A549 (cell line): Measurements from ENCODE around the gene CORO2B. TPM values are rescaled to one million over a fixed set of nuclear protein-coding genes. Genes with fewer than 3 reads are reported as not detected.

Experiments
- ATAC-seq, 2 experiments: fragments of 200-7000 bp in 1 of 2; fragments of >200 bp in 1 of 2; cut with Nextera tagmentation in 1 of 2; cut with Tn5 transposase in 1 of 2; 3 replicates each; pipeline versions ENCODE4 v1.8.0 to v1.9.1; 2018 to 2020; ENCODE audit warnings: mild to moderate bottlenecking in 1 of 2, moderate library complexity in 1 of 2
- CTCF ChIA-PET: fragments of 300-600 bp; sonication (Branson Sonifier 250); formaldehyde crosslinking; extraction: SDS; loops from one replicate; lab custom pipeline; 2021; ENCODE audit warnings: antibody characterized with exemption, inconsistent platforms; lab: Yijun Ruan, JAX
- POLR2A ChIA-PET: fragments of 350-600 bp; formaldehyde crosslinking; extraction: SDS; loops from one replicate; lab custom pipeline; 2021; ENCODE audit warnings: antibody characterized with exemption, inconsistent platforms; lab: Yijun Ruan, JAX
- DNase-seq, 2 experiments: peaks; one replicate each; pipeline versions ENCODE4 v3.0.0 to v3.0.0-alpha.2; 2011 to 2016; ENCODE audit warnings: low read depth in 1 of 2, low spot score in 1 of 2
- FAIRE-seq: peaks from 2 replicates; lab custom pipeline; 2011; peaks lifted over from hg19 to GRCh38; lab: Jason Lieb, UNC
- H3K27ac ChIP-seq, 2 experiments: fragments of >200 bp; sonication (Bioruptor Twin); formaldehyde crosslinking; 3 replicates each; pipeline ENCODE4 v1.5.1; 2016 to 2017
- H3K4me1 ChIP-seq: fragments of >200 bp; sonication (Bioruptor Twin); formaldehyde crosslinking; 3 replicates; pipeline ENCODE4 v1.6.1; 2016
- H3K4me2 ChIP-seq: fragments of >200 bp; sonication (Bioruptor Twin); formaldehyde crosslinking; 3 replicates; pipeline ENCODE4 v1.6.1; 2016
- H3K4me3 ChIP-seq: fragments of >200 bp; sonication (Bioruptor Twin); formaldehyde crosslinking; 3 replicates; pipeline ENCODE4 v1.5.1; 2016
- H3K9me3 ChIP-seq: fragments of >200 bp; sonication (Bioruptor Twin); formaldehyde crosslinking; 3 replicates; pipeline ENCODE4 v1.6.1; 2016
- ATOH8 ChIP-seq: fragments of 250-450 bp; sonication (Bioruptor Pico); IDR thresholded peaks from 2 replicates; pipeline ENCODE4 v1.5.0; 2020; ENCODE audit warnings: low read depth, mild to moderate bottlenecking, moderate library complexity
- BHLHE40 ChIP-seq: IDR thresholded peaks from 2 replicates; pipeline ENCODE4 v1.6.1; 2012; ENCODE audit warnings: low read depth, low read length, inconsistent platforms
- CBX2 ChIP-seq: fragments of 200-600 bp; sonication (generic); IDR thresholded peaks from 2 replicates; pipeline ENCODE4 v1.6.1; 2016; ENCODE audit warnings: low read depth, mild to moderate bottlenecking, borderline replicate concordance
- CEBPB ChIP-seq, 2 experiments: fragments of >200 bp in 1 of 2; sonication (Bioruptor Twin) in 1 of 2; formaldehyde crosslinking in 1 of 2; IDR thresholded peaks; 2 replicates each; pipeline ENCODE4 v1.6.1; 2012 to 2016
- CHD2 ChIP-seq: fragments of 150-350 bp; IDR thresholded peaks from 2 replicates; pipeline ENCODE4 v1.6.1; 2014; ENCODE audit warnings: low read length; ENCODE audit not compliant: partially characterized antibody
- CTCF ChIP-seq: fragments of >200 bp; sonication (Bioruptor Twin); formaldehyde crosslinking; IDR thresholded peaks from 3 replicates; pipeline ENCODE4 v1.5.1; 2016
- EHF ChIP-seq: fragments of 250-450 bp; sonication (Bioruptor Pico); IDR thresholded peaks from 2 replicates; pipeline ENCODE4 v1.5.0; 2020; ENCODE audit warnings: mild to moderate bottlenecking
- EP300 ChIP-seq, 2 experiments: fragments of >200 bp; sonication (Bioruptor Twin); formaldehyde crosslinking; IDR thresholded peaks; 2 replicates in 1 of 2; 3 replicates in 1 of 2; pipeline ENCODE4 v1.6.1; 2016 to 2017
- ESRRA ChIP-seq: fragments of 150-350 bp; IDR thresholded peaks from 2 replicates; pipeline ENCODE4 v1.6.1; 2014; ENCODE audit warnings: mild to moderate bottlenecking, low read length, borderline replicate concordance
- FOSB ChIP-seq: fragments of 250-450 bp; sonication (Bioruptor Pico); IDR thresholded peaks from 2 replicates; pipeline ENCODE4 v1.5.0; 2020; ENCODE audit warnings: mild to moderate bottlenecking, moderate library complexity
- HOXB13 ChIP-seq: fragments of 250-450 bp; sonication (Bioruptor Pico); IDR thresholded peaks from 2 replicates; pipeline ENCODE4 v1.5.0; 2020; ENCODE audit warnings: low read depth, mild to moderate bottlenecking, moderate library complexity
- HOXB5 ChIP-seq: fragments of 250-450 bp; sonication (Bioruptor Pico); IDR thresholded peaks from 2 replicates; pipeline ENCODE4 v1.5.0; 2020; ENCODE audit warnings: mild to moderate bottlenecking, moderate library complexity
- JUN ChIP-seq, 2 experiments: fragments of >200 bp; sonication (Bioruptor Twin); formaldehyde crosslinking; IDR thresholded peaks; 2 replicates in 1 of 2; 3 replicates in 1 of 2; pipeline ENCODE4 v1.6.1; 2016 to 2017
- KDM1A ChIP-seq: fragments of 200-600 bp; sonication (generic); IDR thresholded peaks from 2 replicates; pipeline ENCODE4 v1.6.1; 2016; ENCODE audit warnings: low read depth, mild to moderate bottlenecking
- KDM5A ChIP-seq: fragments of 200-600 bp; sonication (generic); IDR thresholded peaks from 2 replicates; pipeline ENCODE4 v1.6.1; 2016; ENCODE audit warnings: antibody characterized with exemption, mild to moderate bottlenecking
- MAFK ChIP-seq: fragments of 450-650 bp; IDR thresholded peaks from 2 replicates; pipeline ENCODE4 v1.6.1; 2014; ENCODE audit not compliant: partially characterized antibody
- POLR2A ChIP-seq: IDR thresholded peaks from 2 replicates; pipeline ENCODE4 v1.6.1; 2012; ENCODE audit warnings: mild to moderate bottlenecking, low read length
- POLR2AphosphoS2 ChIP-seq: conservative IDR thresholded peaks from 2 replicates; pipeline ENCODE4 v1.6.1; 2012; ENCODE audit warnings: low read length, improper control_type of control experiment, inconsistent platforms
- RAD21 ChIP-seq, 2 experiments: fragments of >200 bp in 1 of 2; sonication (Bioruptor Twin) in 1 of 2; formaldehyde crosslinking in 1 of 2; IDR thresholded peaks in 1 of 2; conservative IDR thresholded peaks in 1 of 2; 2 replicates in 1 of 2; 3 replicates in 1 of 2; pipeline ENCODE4 v1.6.1; 2012 to 2018; ENCODE audit warnings: inconsistent platforms in 1 of 2
- RARB ChIP-seq: fragments of 250-450 bp; sonication (Bioruptor Pico); IDR thresholded peaks from 2 replicates; pipeline ENCODE4 v1.8.0; 2021; ENCODE audit warnings: mild to moderate bottlenecking, moderate library complexity
- REST ChIP-seq: fragments of 200-600 bp; sonication (generic); IDR thresholded peaks from 2 replicates; pipeline ENCODE4 v1.6.1; 2016; ENCODE audit warnings: antibody characterized with exemption, mild to moderate bottlenecking, moderate library complexity
- RNF2 ChIP-seq: fragments of 200-600 bp; sonication (generic); IDR thresholded peaks from 2 replicates; pipeline ENCODE4 v1.6.1; 2016; ENCODE audit warnings: low read depth, mild to moderate bottlenecking, antibody characterized with exemption, moderate library complexity, borderline replicate concordance
- SMC3 ChIP-seq: fragments of >200 bp; sonication (Bioruptor Twin); formaldehyde crosslinking; IDR thresholded peaks from 3 replicates; pipeline ENCODE4 v1.6.1; 2018; ENCODE audit warnings: inconsistent platforms
- SREBF2 ChIP-seq: fragments of 450-650 bp; IDR thresholded peaks from 2 replicates; pipeline ENCODE4 v1.6.1; 2014; ENCODE audit warnings: mild to moderate bottlenecking, moderate library complexity
- USF2 ChIP-seq: fragments of 450-650 bp; IDR thresholded peaks from 2 replicates; pipeline ENCODE4 v1.6.1; 2014; ENCODE audit warnings: antibody characterized with exemption
- ZC3H11A ChIP-seq: fragments of 450-650 bp; IDR thresholded peaks from 2 replicates; pipeline ENCODE4 v1.6.1; 2014; ENCODE audit warnings: antibody characterized with exemption, mild to moderate bottlenecking
- ZFP36 ChIP-seq: fragments of 450-650 bp; IDR thresholded peaks from 2 replicates; pipeline ENCODE4 v1.6.1; 2014; ENCODE audit warnings: borderline replicate concordance; ENCODE audit not compliant: partially characterized antibody
- ZSCAN20 ChIP-seq: fragments of 250-450 bp; sonication (Bioruptor Pico); IDR thresholded peaks from 2 replicates; pipeline ENCODE4 v1.8.0; 2022; ENCODE audit warnings: mild to moderate bottlenecking, moderate library complexity
- WGBS: methylation state at CpG from one replicate; pipeline ENCODE4 v1.1.6; 2017; ENCODE audit errors: missing lambda C conversion rate; 5-methylcytosine and 5-hydroxymethylcytosine counted together
- polyA plus RNA-seq, 4 experiments: library from polyadenylated mRNA; depleted of rRNA in 3 of 4; stranded (reverse); fragments of >200 nt; fragmentation: RNase III in 1 of 4; extraction: RNeasy Plus Mini Kit Qiagen cat#74134 plus additional on column Dnase treatment in 1 of 4; gene quantifications; 2 replicates in 3 of 4; 3 replicates in 1 of 4; pipeline ENCODE4 v1.2.3, GENCODE V29; 2011 to 2017

CORO2B gene
- polyA plus RNA-seq, 2 of the 4 experiments (the other 2 are of a cell fraction): 2.0 to 2.3 TPM

- ATAC-seq: no peak
- H3K4me2 ChIP-seq: no peak overlapping the region
- WGBS: 0% methylated on average over 1 of the region's 1 CpG
- CTCF ChIA-PET: interaction anchor here (1.1 to 1.4 kb wide), 2 partner anchors 9 to 12 kb away, joined by 3 to 4 read pairs; no protein-coding TSS in a partner anchor
- no peak for TF ChIP-seq CBX2
- no peak for TF ChIP-seq POLR2AphosphoS2
- TF ChIP-seq ATOH8 (CRISPR knock-in tag): no peak
- no peak for TF ChIP-seq CEBPB (IDR thresholded peaks at IDR 0.05)
- TF ChIP-seq ESRRA: no peak
- no peak for TF ChIP-seq BHLHE40
- no peak for TF ChIP-seq POLR2A
- TF ChIP-seq RAD21 (conservative IDR thresholded peaks at IDR 0.05 in 1 of 2, IDR thresholded peaks at IDR 0.05 in 1 of 2): no peak
- no peak for TF ChIP-seq MAFK
- no peak for TF ChIP-seq ZC3H11A
- no peak for TF ChIP-seq KDM5A
- no peak for TF ChIP-seq HOXB5 (CRISPR knock-in tag)
- TF ChIP-seq HOXB13: no peak
- TF ChIP-seq SREBF2: no peak
- no peak for TF ChIP-seq CTCF
- no peak for TF ChIP-seq KDM1A
- no peak for TF ChIP-seq EP300 (IDR thresholded peaks at IDR 0.05)
- no peak for TF ChIP-seq JUN (IDR thresholded peaks at IDR 0.05)
- TF ChIP-seq RNF2: no peak
- TF ChIP-seq, all 56 proteins: peak for 0
- DNase-seq (no peak), FAIRE-seq (no peak)
- Histone ChIP-seq H3K4me3 (no peak overlapping the region), H3K4me1 (0 out of 3 replicates have a peak, but pooled peaks cover 3% of the 10 kb centered on the region), H3K9me3 (no peaks in the 10 kb centered on the region), H3K27ac (no peak overlapping the region)
- POLR2A ChIA-PET: no interaction called here
Observed at GRCh38 chr15:68615301-68615700, 36.5 kb downstream of the CORO2B start.

- WGBS: 73% methylated on average over 6 of the region's 6 CpGs
- H3K9me3 ChIP-seq: no peaks in the 10 kb centered on the region
- ATAC-seq (no peak), DNase-seq (no peak), FAIRE-seq (no peak)
- H3K4me1 ChIP-seq: 0 out of 3 replicates have a peak, but pooled peaks cover 3% of the 10 kb centered on the region
- no peak for TF ChIP-seq EHF
- TF ChIP-seq USF2: no peak
- no peak for TF ChIP-seq FOSB (CRISPR knock-in tag)
- no peak for TF ChIP-seq RARB (CRISPR knock-in tag)
- no peak for TF ChIP-seq ZFP36
- TF ChIP-seq CHD2: no peak
- no peak for TF ChIP-seq SMC3
- TF ChIP-seq RNF2: no peak
- TF ChIP-seq ZSCAN20: no peak
- no peak for TF ChIP-seq REST
- ChIA-PET CTCF (interaction anchor here (0.6 to 1.4 kb wide), 3 partner anchors 9 to 58 kb away, joined by 3 to 4 read pairs (median 4); no protein-coding TSS in a partner anchor), POLR2A (no interaction called here)
- no peak overlapping the region for H3K4me3 ChIP-seq
- H3K27ac ChIP-seq: no peak overlapping the region
- no peak overlapping the region for H3K4me2 ChIP-seq
Observed at GRCh38 chr15:68615811-68616210, 37.0 kb downstream of the CORO2B start.
